Measurements from ENCODE around the gene PARD6G.

Gene PARD6G

GRCh38 chr18:80188643-80189530 lies 58.4 kb downstream of the PARD6G start:
- Histone ChIP-seq H3K27me3 (replicated peaks in 2 of 5; ENCODE audit: control insufficient read depth in 4 of 5, insufficient read depth in 5 of 5, low read length in 4 of 5) (no peaks in the 10 kb centered on the region), H3K4me3 (ENCODE audit: control insufficient read depth in 1 of 7, extremely low read depth in 1 of 7, insufficient read depth in 4 of 7, low read depth in 2 of 7, low read length in 6 of 7) (no peak overlapping the region), H3K4me1 (ENCODE audit: control extremely low read depth in 1 of 4, control insufficient read depth in 4 of 4, insufficient read depth in 4 of 4, low read length in 3 of 4) (no peaks in the 10 kb centered on the region), H3K9me3 (ENCODE audit: control extremely low read depth in 1 of 5, control insufficient read depth in 4 of 5, insufficient read depth in 2 of 5, low read depth in 1 of 5, low read length in 4 of 5) (no peaks in the 10 kb centered on the region), H3K27ac (ENCODE audit: insufficient read depth in 1 of 2, low read depth in 1 of 2, low read length in 2 of 2, poor library complexity in 1 of 2, severe bottlenecking in 2 of 2) (no peak overlapping the region), H3K36me3 (ENCODE audit: control insufficient read depth in 4 of 4, insufficient read depth in 4 of 4, low read length in 3 of 4) (no peaks in the 10 kb centered on the region)
- 94% methylated on average over 20 of the region's 20 CpGs for WGBS (ENCODE audit: insufficient coverage)
- CTCF ChIA-PET: interaction anchor here (1.2 to 1.6 kb wide), 2 partner anchors 13 to 18 kb away, joined by 3 read pairs; no protein-coding TSS in a partner anchor
- no peak for DNase-seq
- POLR2A ChIA-PET: no interaction called here

- Histone ChIP-seq H3K27ac (ENCODE audit: insufficient read depth in 1 of 2, low read depth in 1 of 2, low read length in 2 of 2, poor library complexity in 1 of 2, severe bottlenecking in 2 of 2) (no peak overlapping the region), H3K27me3 (replicated peaks in 2 of 5; ENCODE audit: control insufficient read depth in 4 of 5, insufficient read depth in 5 of 5, low read length in 4 of 5) (no peaks in the 10 kb centered on the region), H3K9me3 (ENCODE audit: control extremely low read depth in 1 of 5, control insufficient read depth in 4 of 5, insufficient read depth in 2 of 5, low read depth in 1 of 5, low read length in 4 of 5) (no peaks in the 10 kb centered on the region), H3K36me3 (ENCODE audit: control insufficient read depth in 4 of 4, insufficient read depth in 4 of 4, low read length in 3 of 4) (no peaks in the 10 kb centered on the region), H3K4me3 (ENCODE audit: control insufficient read depth in 1 of 7, extremely low read depth in 1 of 7, insufficient read depth in 4 of 7, low read depth in 2 of 7, low read length in 6 of 7) (no peak overlapping the region), H3K4me1 (ENCODE audit: control extremely low read depth in 1 of 4, control insufficient read depth in 4 of 4, insufficient read depth in 4 of 4, low read length in 3 of 4) (no peaks in the 10 kb centered on the region)
- CTCF ChIA-PET: interaction anchor here (1.6 kb wide), 1 partner anchor 17 kb away, joined by 3 read pairs; no protein-coding TSS in a partner anchor
- POLR2A ChIA-PET: no interaction called here
- WGBS (ENCODE audit: insufficient coverage): 97% methylated on average over 10 of the region's 19 CpGs
- DNase-seq: no peak
Measured at GRCh38 chr18:80187956-80188642, 59.2 kb downstream of the PARD6G start.

- Histone ChIP-seq H3K27me3 (replicated peaks in 2 of 5; ENCODE audit: control insufficient read depth in 4 of 5, insufficient read depth in 5 of 5, low read length in 4 of 5) (no peaks in the 10 kb centered on the region), H3K36me3 (ENCODE audit: control insufficient read depth in 4 of 4, insufficient read depth in 4 of 4, low read length in 3 of 4) (no peaks in the 10 kb centered on the region), H3K27ac (ENCODE audit: insufficient read depth in 1 of 2, low read depth in 1 of 2, low read length in 2 of 2, poor library complexity in 1 of 2, severe bottlenecking in 2 of 2) (no peak overlapping the region), H3K9me3 (ENCODE audit: control extremely low read depth in 1 of 5, control insufficient read depth in 4 of 5, insufficient read depth in 2 of 5, low read depth in 1 of 5, low read length in 4 of 5) (no peaks in the 10 kb centered on the region), H3K4me1 (ENCODE audit: control extremely low read depth in 1 of 4, control insufficient read depth in 4 of 4, insufficient read depth in 4 of 4, low read length in 3 of 4) (no peaks in the 10 kb centered on the region), H3K4me3 (ENCODE audit: control insufficient read depth in 1 of 7, extremely low read depth in 1 of 7, insufficient read depth in 4 of 7, low read depth in 2 of 7, low read length in 6 of 7) (no peak overlapping the region)
- no peak for DNase-seq
- 100% methylated on average over 7 of the region's 12 CpGs for WGBS (ENCODE audit: insufficient coverage)
- CTCF ChIA-PET: no interaction called here
- POLR2A ChIA-PET: no interaction called here
Measured at GRCh38 chr18:80185545-80185944, 61.8 kb downstream of the PARD6G start.

DNA sequence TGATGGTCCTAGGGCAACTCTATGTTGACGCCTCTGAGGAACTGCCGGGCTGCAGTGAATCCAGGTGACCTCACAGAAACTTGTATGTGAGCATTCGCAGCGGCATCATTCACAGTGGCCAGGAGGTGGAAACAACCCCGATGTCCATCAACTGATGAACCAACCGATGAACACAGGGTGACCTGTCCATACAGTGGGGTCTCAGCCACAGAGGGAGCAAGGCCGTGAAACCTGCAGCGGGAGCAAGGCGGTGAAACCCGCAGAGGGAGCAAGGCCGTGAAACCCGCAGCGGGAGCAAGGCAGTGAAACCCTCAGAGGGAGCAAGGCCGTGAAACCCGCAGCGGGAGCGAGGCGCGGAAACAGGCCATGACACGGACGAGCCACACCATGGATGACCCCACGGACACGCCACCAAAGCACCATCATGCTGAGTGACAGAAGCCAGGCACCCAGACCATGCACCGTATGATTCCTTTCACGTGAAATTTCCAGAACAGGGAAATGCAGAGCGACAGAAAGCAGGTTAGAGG lies 63.0 kb downstream of the PARD6G start:
- Histone ChIP-seq H3K4me1 (ENCODE audit: control extremely low read depth in 1 of 4, control insufficient read depth in 4 of 4, insufficient read depth in 4 of 4, low read length in 3 of 4) (no peaks in the 10 kb centered on the region), H3K9me3 (ENCODE audit: control extremely low read depth in 1 of 5, control insufficient read depth in 4 of 5, insufficient read depth in 2 of 5, low read depth in 1 of 5, low read length in 4 of 5) (no peaks in the 10 kb centered on the region), H3K27me3 (replicated peaks in 2 of 5; ENCODE audit: control insufficient read depth in 4 of 5, insufficient read depth in 5 of 5, low read length in 4 of 5) (no peaks in the 10 kb centered on the region), H3K27ac (ENCODE audit: insufficient read depth in 1 of 2, low read depth in 1 of 2, low read length in 2 of 2, poor library complexity in 1 of 2, severe bottlenecking in 2 of 2) (no peak overlapping the region), H3K36me3 (ENCODE audit: control insufficient read depth in 4 of 4, insufficient read depth in 4 of 4, low read length in 3 of 4) (no peaks in the 10 kb centered on the region), H3K4me3 (ENCODE audit: control insufficient read depth in 1 of 7, extremely low read depth in 1 of 7, insufficient read depth in 4 of 7, low read depth in 2 of 7, low read length in 6 of 7) (no peak overlapping the region)
- POLR2A ChIA-PET: no interaction called here
- 95% methylated on average over 24 of the region's 26 CpGs for WGBS (ENCODE audit: insufficient coverage)
- DNase-seq: no peak
- CTCF ChIA-PET: no interaction called here

DNA sequence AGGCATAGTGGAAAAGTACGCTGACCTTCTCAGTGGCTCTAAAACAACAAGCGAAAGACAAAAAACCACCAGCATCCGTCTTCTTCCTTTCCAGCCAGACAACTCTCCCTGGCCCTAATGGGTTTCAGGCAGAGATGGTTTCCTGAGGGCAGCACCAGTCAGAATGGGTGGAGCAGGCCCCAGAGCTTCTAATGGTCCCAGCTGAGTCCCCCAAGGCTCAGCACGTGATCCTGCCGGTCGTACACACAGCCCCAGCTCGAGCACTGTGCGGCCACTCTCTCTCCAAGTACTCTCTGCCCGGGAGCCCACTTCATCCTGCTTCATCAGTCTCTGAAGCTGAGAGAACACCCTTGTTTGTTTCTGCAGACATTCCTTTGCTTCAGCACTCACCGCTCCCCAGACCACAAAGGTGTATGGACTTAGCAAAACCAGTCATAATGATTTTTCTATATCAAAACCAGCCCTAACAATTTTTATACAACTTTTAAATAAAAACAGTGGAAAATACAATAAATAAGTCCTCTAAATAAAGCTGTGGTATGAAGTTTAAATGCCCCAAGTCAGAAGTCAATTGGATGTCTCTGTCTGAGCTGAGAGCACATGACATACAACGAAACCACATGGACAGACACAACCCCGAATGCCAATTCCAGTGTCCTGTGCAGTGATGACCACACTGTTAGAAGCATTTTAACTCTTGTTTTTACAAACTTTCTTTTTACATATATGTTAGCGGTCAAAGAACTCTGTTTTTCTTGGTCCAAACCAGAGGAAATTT lies 63.9 kb downstream of the PARD6G start:
- DNase-seq: no peak
- H3K4me1 ChIP-seq (ENCODE audit: control extremely low read depth in 1 of 4, control insufficient read depth in 4 of 4, insufficient read depth in 4 of 4, low read length in 3 of 4): no peaks in the 10 kb centered on the region
- no peaks in the 10 kb centered on the region for H3K9me3 ChIP-seq (ENCODE audit: control extremely low read depth in 1 of 5, control insufficient read depth in 4 of 5, insufficient read depth in 2 of 5, low read depth in 1 of 5, low read length in 4 of 5)
- no peaks in the 10 kb centered on the region for H3K36me3 ChIP-seq (ENCODE audit: control insufficient read depth in 4 of 4, insufficient read depth in 4 of 4, low read length in 3 of 4)
- no peak overlapping the region for H3K27ac ChIP-seq (ENCODE audit: insufficient read depth in 1 of 2, low read depth in 1 of 2, low read length in 2 of 2, poor library complexity in 1 of 2, severe bottlenecking in 2 of 2)
- H3K27me3 ChIP-seq (replicated peaks in 2 of 5; ENCODE audit: control insufficient read depth in 4 of 5, insufficient read depth in 5 of 5, low read length in 4 of 5): peaks cover 0 to under 1% (median 0%) of the 10 kb centered on the region in 5 experiments
- ChIA-PET CTCF (no interaction called here), POLR2A (no interaction called here)
- H3K4me3 ChIP-seq (ENCODE audit: control insufficient read depth in 1 of 7, extremely low read depth in 1 of 7, insufficient read depth in 4 of 7, low read depth in 2 of 7, low read length in 6 of 7): no peak overlapping the region
- 93% methylated on average over 12 of the region's 13 CpGs for WGBS (ENCODE audit: insufficient coverage)

- DNase-seq: no peak
- Histone ChIP-seq H3K4me3 (ENCODE audit: control insufficient read depth in 1 of 7, extremely low read depth in 1 of 7, insufficient read depth in 4 of 7, low read depth in 2 of 7, low read length in 6 of 7) (no peak overlapping the region), H3K4me1 (ENCODE audit: control extremely low read depth in 1 of 4, control insufficient read depth in 4 of 4, insufficient read depth in 4 of 4, low read length in 3 of 4) (no peaks in the 10 kb centered on the region), H3K9me3 (ENCODE audit: control extremely low read depth in 1 of 5, control insufficient read depth in 4 of 5, insufficient read depth in 2 of 5, low read depth in 1 of 5, low read length in 4 of 5) (no peaks in the 10 kb centered on the region), H3K27me3 (replicated peaks in 2 of 5; ENCODE audit: control insufficient read depth in 4 of 5, insufficient read depth in 5 of 5, low read length in 4 of 5) (peaks cover 0 to 2% (median 0%) of the 10 kb centered on the region in 5 experiments), H3K36me3 (ENCODE audit: control insufficient read depth in 4 of 4, insufficient read depth in 4 of 4, low read length in 3 of 4) (no peaks in the 10 kb centered on the region), H3K27ac (ENCODE audit: insufficient read depth in 1 of 2, low read depth in 1 of 2, low read length in 2 of 2, poor library complexity in 1 of 2, severe bottlenecking in 2 of 2) (no peak overlapping the region)
- 95% methylated on average over 9 of the region's 9 CpGs for WGBS (ENCODE audit: insufficient coverage)
- ChIA-PET CTCF (interaction anchor here (1.6 kb wide), 1 partner anchor 19 kb away, joined by 4 read pairs; no protein-coding TSS in a partner anchor), POLR2A (no interaction called here)
Measured at GRCh38 chr18:80182855-80183254, 64.5 kb downstream of the PARD6G start.
